ENCODE results near the gene CIROP. TPM values are rescaled to one million over a fixed set of nuclear protein-coding genes. Genes with fewer than 3 reads are reported as not detected.

Gene CIROP
- not detected in 2 replicates for total RNA-seq

GRCh38 chr14:23104591-23105347 lies at the start of gene CIROP:
Gene CIROP (minus strand): TSS chr14:23104989. CDS start chr14:23104920, 69 bp downstream.

GRCh38 chr14:23118506-23119362 lies 13.9 kb upstream of the CIROP start, which contains the start of gene CEBPE:
Gene CEBPE (minus strand): TSS chr14:23119255. CDS start chr14:23119091, 164 bp downstream.

GRCh38 chr14:23095196-23096108 lies 9.3 kb downstream of the CIROP start, which contains the start of gene C14orf119:
Gene C14orf119 (plus strand): TSS chr14:23095505. CDS start chr14:23097659, 2,154 bp downstream.

GRCh38 chr14:23094666-23095195 lies 10.1 kb downstream of the CIROP start, which contains the start of gene ACIN1:
Gene ACIN1 (minus strand): TSS chr14:23095136. CDS start chr14:23095112, 24 bp downstream.

GRCh38 chr14:23056956-23057756 lies 47.6 kb downstream of the CIROP start, which contains the start of gene CDH24:
Gene CDH24 (minus strand): TSS chr14:23057520. CDS start chr14:23055733, 1,787 bp downstream.

Other genes starting within 250 kb of the CIROP start
- gene LRP10, start 233.2 kb downstream of the CIROP start, total RNA-seq = 108 and 118 TPM in 2 replicates
- 0.27 TPM in 1 of 2 replicates, not detected in the other for gene REM2, start 221.8 kb downstream of the CIROP start, total RNA-seq
- 56.8 and 79.5 TPM in 2 replicates for gene RBM23, start 185.8 kb downstream of the CIROP start, total RNA-seq
- gene PRMT5, start 175.6 kb downstream of the CIROP start, total RNA-seq = 71.5 and 73.8 TPM in 2 replicates
- gene HAUS4, start 147.9 kb downstream of the CIROP start, total RNA-seq = 61.1 and 74.4 TPM in 2 replicates
- gene AJUBA, start 122.4 kb downstream of the CIROP start, total RNA-seq = 44.1 and 45.2 TPM in 2 replicates
- gene C14orf93, start 94.8 kb downstream of the CIROP start, total RNA-seq = 5.8 and 8.2 TPM in 2 replicates
- 359 and 397 TPM in 2 replicates for gene PSMB5, start 70.1 kb downstream of the CIROP start, total RNA-seq
- gene PSMB11, start 62.8 kb downstream of the CIROP start, total RNA-seq = not detected in 2 replicates
- 11.5 and 16.7 TPM in 2 replicates for gene CDH24, start 47.5 kb downstream of the CIROP start, total RNA-seq
- 65.8 and 66.5 TPM in 2 replicates for gene ACIN1, start 9.9 kb downstream of the CIROP start, total RNA-seq
- gene C14orf119, start 9.5 kb downstream of the CIROP start, total RNA-seq = 32.6 and 57.0 TPM in 2 replicates
- gene CEBPE, start 14.3 kb upstream of the CIROP start, total RNA-seq = not detected in 2 replicates
- gene SLC7A8, start 78.7 kb upstream of the CIROP start, total RNA-seq = not detected in 2 replicates
- gene RNF212B, start 132.9 kb upstream of the CIROP start, total RNA-seq = not detected in 2 replicates
- gene HOMEZ, start 181.1 kb upstream of the CIROP start, total RNA-seq = 5.9 and 6.7 TPM in 2 replicates
- gene PPP1R3E, start 197.9 kb upstream of the CIROP start, total RNA-seq = 1.00 and 2.1 TPM in 2 replicates
- gene BCL2L2, start 201.8 kb upstream of the CIROP start, total RNA-seq = 7.7 and 11.4 TPM in 2 replicates
- 61.6 and 76.0 TPM in 2 replicates for gene PABPN1, start 216.5 kb upstream of the CIROP start, total RNA-seq
- gene SLC22A17, start 247.9 kb upstream of the CIROP start, total RNA-seq = 0.20 TPM in 1 of 2 replicates, not detected in the other

Measured in mammary microvascular endothelial cell (primary cell).